Activated CD8-positive, alpha-beta T cell treated with anti-CD3 and anti-CD28 coated beads for 36 hours (primary cell): ENCODE data around the gene NFIC. TPM values are rescaled to one million over a fixed set of nuclear protein-coding genes. Genes with fewer than 3 reads are reported as not detected.

Experiments used
- ATAC-seq: fragments of 200-7000 bp; cut with Tn5 transposase; one replicate; pipeline ENCODE4 v1.10.0; 2021; ENCODE audit warnings: mild to moderate bottlenecking, moderate library complexity
- CTCF ChIA-PET: fragments of 350-600 bp; sonication (Branson Sonifier 250); formaldehyde crosslinking; loops from one replicate; lab custom pipeline; 2021; ENCODE audit warnings: antibody characterized with exemption; lab: Charles Lee
- POLR2A ChIA-PET: fragments of 350-600 bp; sonication (Branson Sonifier 250); formaldehyde crosslinking; loops from one replicate; lab custom pipeline; 2021; ENCODE audit warnings: antibody characterized with exemption; lab: Charles Lee
- DNase-seq: peaks from one replicate; pipeline ENCODE4 v3.0.0-alpha.2; 2020
- H3K27ac Mint-ChIP-seq: one replicate; pipeline ENCODE4 v1.8.0; 2021; ENCODE audit warnings: mild to moderate bottlenecking, mixed read lengths
- H3K27me3 Mint-ChIP-seq: one replicate; pipeline ENCODE4 v1.8.0; 2021; ENCODE audit warnings: mixed read lengths
- H3K36me3 Mint-ChIP-seq: one replicate; pipeline ENCODE4 v1.8.0; 2021; ENCODE audit warnings: low read depth, mixed read lengths
- H3K4me1 Mint-ChIP-seq: one replicate; pipeline ENCODE4 v1.8.0; 2021; ENCODE audit warnings: low read depth, mixed read lengths
- H3K4me3 Mint-ChIP-seq: one replicate; pipeline ENCODE4 v1.8.0; 2021; ENCODE audit warnings: mild to moderate bottlenecking, moderate library complexity, mixed read lengths
- H3K9me3 Mint-ChIP-seq: one replicate; pipeline ENCODE4 v1.8.0; 2021; ENCODE audit warnings: mixed read lengths
- CTCF ChIP-seq: fragments of 200-600 bp; IDR thresholded peaks from one replicate; pipeline ENCODE4 v1.8.0; 2022; ENCODE audit warnings: antibody characterized with exemption, mild to moderate bottlenecking
- intact Hi-C: fragments of 100-400 bp; cut with micrococcal nuclease; formaldehyde crosslinking; loops from one replicate; pipeline ENCODE4 v1.10.0; 2022
- total RNA-seq, 2 experiments: library from RNA; stranded (reverse); gene quantifications; one replicate each; pipeline ENCODE4 v1.2.3, GENCODE V29; 2021

NFIC gene
- total RNA-seq, 2 experiments from 2014 or later = 19.0 to 20.8 TPM

GRCh38 chr19:3359015-3359918 is 7.1 kb upstream of the NFIC start:
- intact Hi-C loops = no loop called here
- DNase-seq (peak; percentile 65), ATAC-seq (peak; percentile 25)
- Mint-ChIP-seq H3K36me3 (no peaks in the 10 kb centered on the region), H3K27me3 (peaks cover 1% of the 10 kb centered on the region), H3K4me1 (peaks cover 31% of the 10 kb centered on the region), H3K27ac (peak overlapping the region; percentile 80), H3K4me3 (peak overlapping the region; percentile 77), H3K9me3 (no peaks in the 10 kb centered on the region)
- no peak for TF ChIP-seq CTCF
- ChIA-PET CTCF (no interaction called here), POLR2A (interaction anchor here (0.6 kb wide), 1 partner anchor 1075 kb away, joined by 3 read pairs; no protein-coding TSS in a partner anchor)

- no peaks in the 10 kb centered on the region for H3K36me3 Mint-ChIP-seq
- intact Hi-C loops = no loop called here
- H3K4me3 Mint-ChIP-seq = peak overlapping the region; percentile 88
- POLR2A ChIA-PET = interaction anchor here (0.6 kb wide), 1 partner anchor 1075 kb away, joined by 3 read pairs; no protein-coding TSS in a partner anchor
- CTCF ChIA-PET = no interaction called here
- H3K4me1 Mint-ChIP-seq = peaks cover 33% of the 10 kb centered on the region
- H3K27ac Mint-ChIP-seq = no peak overlapping the region
- H3K27me3 Mint-ChIP-seq = peaks cover 1% of the 10 kb centered on the region
- ATAC-seq = peak; percentile 29
- no peaks in the 10 kb centered on the region for H3K9me3 Mint-ChIP-seq
- DNase-seq = peak; percentile 53
- no peak for TF ChIP-seq CTCF
Observed at GRCh38 chr19:3359919-3360420, 6.4 kb upstream of the NFIC start.

- TF ChIP-seq CTCF = no peak
- peaks cover 1% of the 10 kb centered on the region for H3K27me3 Mint-ChIP-seq
- no peaks in the 10 kb centered on the region for H3K36me3 Mint-ChIP-seq
- H3K27ac Mint-ChIP-seq = peak overlapping the region; percentile 88
- ChIA-PET POLR2A (interaction anchor here (0.6 kb wide), 1 partner anchor 1076 kb away, joined by 3 read pairs; no protein-coding TSS in a partner anchor), CTCF (interaction anchor here (1.5 kb wide), 1 partner anchor 69 kb away, joined by 5 read pairs; no protein-coding TSS in a partner anchor)
- DNase-seq (peak; percentile 75), ATAC-seq (peak; percentile 45)
- peak overlapping the region; percentile 88 for H3K4me3 Mint-ChIP-seq
- peaks cover 40% of the 10 kb centered on the region for H3K4me1 Mint-ChIP-seq
- H3K9me3 Mint-ChIP-seq = no peaks in the 10 kb centered on the region
- intact Hi-C loops = no loop called here
Observed at GRCh38 chr19:3360421-3361383, 5.7 kb upstream of the NFIC start.

GRCh38 chr19:3361384-3362216 is 4.8 kb upstream of the NFIC start:
- DNase-seq (peak; percentile 27), ATAC-seq (peak; percentile 33)
- Mint-ChIP-seq H3K27me3 (peaks cover 1% of the 10 kb centered on the region), H3K4me1 (peaks cover 40% of the 10 kb centered on the region), H3K36me3 (no peaks in the 10 kb centered on the region), H3K9me3 (no peaks in the 10 kb centered on the region), H3K4me3 (peak overlapping the region; percentile 88), H3K27ac (peak overlapping the region; percentile 88)
- intact Hi-C loops = no loop called here
- ChIA-PET POLR2A (interaction anchor here (1.0 kb wide), 1 partner anchor 13 kb away, joined by 4 read pairs; no protein-coding TSS in a partner anchor), CTCF (interaction anchor here (1.5 kb wide), 1 partner anchor 68 kb away, joined by 5 read pairs; no protein-coding TSS in a partner anchor)
- TF ChIP-seq CTCF = no peak
